ENCODE results near the gene BRIP1. TPM values are rescaled to one million over a fixed set of nuclear protein-coding genes. Genes with fewer than 3 reads are reported as not detected.

Gene BRIP1
- total and polyA plus RNA-seq, 2 experiments from 2014 or later, result 8.0 to 23.1 TPM

- Mint-ChIP-seq H3K27ac (no peak overlapping the region), H3K9me3 (no peaks in the 10 kb centered on the region), H3K36me3 (ENCODE audit: low read depth) (peaks cover 40% of the 10 kb centered on the region), H3K4me1 (no peaks in the 10 kb centered on the region), H3K4me3 (no peak overlapping the region), H3K27me3 (ENCODE audit: insufficient read depth, low read depth, poor library complexity) (no peaks in the 10 kb centered on the region)
- TF ChIP-seq ZNF331 (CRISPR knock-in tag; IDR thresholded peaks at IDR 0.05; ENCODE audit: low read depth) (no peak), EZH2 (IDR thresholded peaks at IDR 0.05; ENCODE audit: low read depth, unreplicated experiment) (no peak), NANOG (IDR thresholded peaks at IDR 0.05; ENCODE audit: borderline replicate concordance) (no peak), ZNF462 (CRISPR knock-in tag; IDR thresholded peaks at IDR 0.05) (no peak), JUNB (IDR thresholded peaks at IDR 0.05; ENCODE audit: unreplicated experiment) (no peak), REST (IDR thresholded peaks at IDR 0.05; ENCODE audit: unreplicated experiment) (no peak), ZNF114 (CRISPR knock-in tag; IDR thresholded peaks at IDR 0.05) (no peak), POLR2AphosphoS5 (IDR thresholded peaks at IDR 0.05; ENCODE audit: low read depth) (no peak), EZH2phosphoT487 (IDR thresholded peaks at IDR 0.05; ENCODE audit: unreplicated experiment) (no peak), STAT1 (IDR thresholded peaks at IDR 0.05; ENCODE audit: unreplicated experiment) (no peak), CREB1 (CRISPR knock-in tag; IDR thresholded peaks at IDR 0.05; ENCODE audit: low read depth) (no peak)
- TF ChIP-seq, protein P1, sequence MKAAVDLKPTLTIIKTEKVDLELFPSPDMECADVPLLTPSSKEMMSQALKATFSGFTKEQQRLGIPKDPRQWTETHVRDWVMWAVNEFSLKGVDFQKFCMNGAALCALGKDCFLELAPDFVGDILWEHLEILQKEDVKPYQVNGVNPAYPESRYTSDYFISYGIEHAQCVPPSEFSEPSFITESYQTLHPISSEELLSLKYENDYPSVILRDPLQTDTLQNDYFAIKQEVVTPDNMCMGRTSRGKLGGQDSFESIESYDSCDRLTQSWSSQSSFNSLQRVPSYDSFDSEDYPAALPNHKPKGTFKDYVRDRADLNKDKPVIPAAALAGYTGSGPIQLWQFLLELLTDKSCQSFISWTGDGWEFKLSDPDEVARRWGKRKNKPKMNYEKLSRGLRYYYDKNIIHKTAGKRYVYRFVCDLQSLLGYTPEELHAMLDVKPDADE (IDR thresholded peaks at IDR 0.05), result no peak
- TF ChIP-seq, protein P2, sequence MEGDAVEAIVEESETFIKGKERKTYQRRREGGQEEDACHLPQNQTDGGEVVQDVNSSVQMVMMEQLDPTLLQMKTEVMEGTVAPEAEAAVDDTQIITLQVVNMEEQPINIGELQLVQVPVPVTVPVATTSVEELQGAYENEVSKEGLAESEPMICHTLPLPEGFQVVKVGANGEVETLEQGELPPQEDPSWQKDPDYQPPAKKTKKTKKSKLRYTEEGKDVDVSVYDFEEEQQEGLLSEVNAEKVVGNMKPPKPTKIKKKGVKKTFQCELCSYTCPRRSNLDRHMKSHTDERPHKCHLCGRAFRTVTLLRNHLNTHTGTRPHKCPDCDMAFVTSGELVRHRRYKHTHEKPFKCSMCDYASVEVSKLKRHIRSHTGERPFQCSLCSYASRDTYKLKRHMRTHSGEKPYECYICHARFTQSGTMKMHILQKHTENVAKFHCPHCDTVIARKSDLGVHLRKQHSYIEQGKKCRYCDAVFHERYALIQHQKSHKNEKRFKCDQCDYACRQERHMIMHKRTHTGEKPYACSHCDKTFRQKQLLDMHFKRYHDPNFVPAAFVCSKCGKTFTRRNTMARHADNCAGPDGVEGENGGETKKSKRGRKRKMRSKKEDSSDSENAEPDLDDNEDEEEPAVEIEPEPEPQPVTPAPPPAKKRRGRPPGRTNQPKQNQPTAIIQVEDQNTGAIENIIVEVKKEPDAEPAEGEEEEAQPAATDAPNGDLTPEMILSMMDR (conservative IDR thresholded peaks at IDR 0.05; ENCODE audit: low read depth in 2 of 2), result no peak
- H3K4me3 ChIP-seq, result no peak overlapping the region
- no peaks in the 10 kb centered on the region for H3K79me2 ChIP-seq (replicated peaks; ENCODE audit: insufficient read depth)
- DNase-seq (ENCODE audit: low spot score) (no peak), ATAC-seq (no peak)
- H3K27ac ChIP-seq (ENCODE audit: low read depth), result no peak overlapping the region
- no peaks in the 10 kb centered on the region for H3K4me1 ChIP-seq (ENCODE audit: insufficient read depth)
- H2AFZ ChIP-seq, result no peak overlapping the region
- H3K27me3 ChIP-seq (ENCODE audit: insufficient read depth), result no peaks in the 10 kb centered on the region
- H3K36me3 ChIP-seq (ENCODE audit: insufficient read depth), result peaks cover 17% of the 10 kb centered on the region; the same call in 1 of the 2 replicates
- H3K4me2 ChIP-seq, result no peak overlapping the region
- no peaks in the 10 kb centered on the region for H4K20me1 ChIP-seq (replicated peaks; ENCODE audit: insufficient read depth)
- no peaks in the 10 kb centered on the region for H3F3A ChIP-seq (replicated peaks; ENCODE audit: low read depth)
- no peaks in the 10 kb centered on the region for H3K9me2 ChIP-seq (ENCODE audit: insufficient read depth)
Observed at GRCh38 chr17:61848247-61848646, 15.1 kb downstream of the BRIP1 start.

Measured in GM23338 (cell line).